H1 (cell line): Measurements from ENCODE around the gene CDC26. TPM values are rescaled to one million over a fixed set of nuclear protein-coding genes. Genes with fewer than 3 reads are reported as not detected.

Experiments used
- CTCF ChIA-PET: fragments of 300-600 bp; sonication (Branson Sonifier 250); formaldehyde crosslinking; loops from one replicate; lab custom pipeline; 2021; ENCODE audit not compliant: partially characterized antibody; lab: Charles Lee
- POLR2A ChIA-PET: fragments of 300-600 bp; sonication (Branson Sonifier 250); formaldehyde crosslinking; loops from one replicate; lab custom pipeline; 2021; ENCODE audit warnings: inconsistent platforms; ENCODE audit not compliant: partially characterized antibody; lab: Charles Lee
- DNase-seq, 2 experiments: peaks; one replicate each; pipeline versions ENCODE4 v3.0.0 to v3.0.0-alpha.2; 2010 to 2022; ENCODE audit warnings: low spot score in 2 of 2, low read depth in 1 of 2, mixed read lengths in 1 of 2
- FAIRE-seq: peaks from 2 replicates; lab custom pipeline; 2011; peaks lifted over from hg19 to GRCh38; lab: Jason Lieb, UNC
- H2AFZ ChIP-seq: 2 replicates; pipeline ENCODE4 v1.8.1; 2012; ENCODE audit warnings: low read length, inconsistent platforms
- H2AK5ac ChIP-seq: 2 replicates; pipeline ENCODE4 v1.6.1; 2013; ENCODE audit warnings: low read depth, low read length
- H2BK120ac ChIP-seq: replicated peaks from 2 replicates; pipeline ENCODE3; 2013; ENCODE audit warnings: low read depth, low read length, inconsistent platforms
- H2BK12ac ChIP-seq: 2 replicates; pipeline ENCODE4 v1.6.1; 2013; ENCODE audit warnings: low read depth, low read length
- H2BK15ac ChIP-seq: 2 replicates; pipeline ENCODE4 v1.6.1; 2013; ENCODE audit warnings: low read length
- H2BK20ac ChIP-seq: 2 replicates; pipeline ENCODE4 v1.6.1; 2013; ENCODE audit warnings: low read length
- H2BK5ac ChIP-seq: 2 replicates; pipeline ENCODE4 v1.6.1; 2013; ENCODE audit warnings: low read depth, low read length
- H3K14ac ChIP-seq: 2 replicates; pipeline ENCODE4 v1.6.1; 2013; ENCODE audit warnings: inconsistent platforms; ENCODE audit not compliant: insufficient read length
- H3K18ac ChIP-seq: 2 replicates; pipeline ENCODE4 v1.6.1; 2013; ENCODE audit warnings: low read length; ENCODE audit errors: extremely low read depth
- H3K23ac ChIP-seq: 2 replicates; pipeline ENCODE4 v1.6.1; 2013; ENCODE audit warnings: inconsistent platforms; ENCODE audit not compliant: insufficient read length
- H3K23me2 ChIP-seq: 2 replicates; pipeline ENCODE4 v1.6.1; 2013; ENCODE audit warnings: low read depth, low read length
- H3K27ac ChIP-seq: 2 replicates; pipeline ENCODE4 v1.6.1; 2011; ENCODE audit warnings: low read depth, low read length, inconsistent platforms
- H3K27me3 ChIP-seq, 4 experiments: replicated peaks in 1 of 4; 1 replicate in 1 of 4; 2 replicates in 3 of 4; pipeline versions ENCODE4 v1.6.1 to v1.8.1; 2011 to 2013; ENCODE audit warnings: low read length in 3 of 4, mild to moderate bottlenecking in 3 of 4, inconsistent platforms in 2 of 4, mixed read lengths in 2 of 4, moderate library complexity in 1 of 4; ENCODE audit not compliant: control insufficient read depth in 3 of 4, insufficient read depth in 3 of 4; ENCODE audit errors: extremely low read depth in 1 of 4
- H3K36me3 ChIP-seq, 4 experiments: 2 replicates each; pipeline versions ENCODE4 v1.6.1 to v1.8.1; 2011 to 2013; ENCODE audit warnings: mild to moderate bottlenecking in 4 of 4, low read length in 3 of 4, moderate library complexity in 2 of 4, control low read depth in 1 of 4, inconsistent platforms in 1 of 4; ENCODE audit not compliant: insufficient read depth in 4 of 4, control insufficient read depth in 2 of 4
- H3K4ac ChIP-seq: replicated peaks from 2 replicates; pipeline ENCODE3; 2013; ENCODE audit warnings: low read length, low read depth, mixed read lengths, inconsistent platforms; ENCODE audit not compliant: insufficient read length
- H3K4me1 ChIP-seq, 4 experiments: replicated peaks in 1 of 4; 1 replicate in 1 of 4; 2 replicates in 3 of 4; pipeline versions ENCODE4 v1.6.1 to v1.8.1; 2011 to 2013; ENCODE audit warnings: low read length in 3 of 4, inconsistent platforms in 2 of 4, mixed read lengths in 1 of 4; ENCODE audit not compliant: insufficient read depth in 4 of 4, control insufficient read depth in 3 of 4
- H3K4me2 ChIP-seq, 2 experiments: 2 replicates each; pipeline versions ENCODE4 v1.6.1 to v1.8.1; 2011 to 2013; ENCODE audit warnings: low read depth in 2 of 2, low read length in 2 of 2, control low read depth in 1 of 2, inconsistent platforms in 1 of 2, mild to moderate bottlenecking in 1 of 2; ENCODE audit not compliant: insufficient read depth in 1 of 2
- H3K4me3 ChIP-seq, 4 experiments: fragments of 200-600, 300-600 bp in 1 of 4; sonication (generic), shearing (Covaris generic), sonication (Bioruptor Twin) in 1 of 4; 2 replicates each; pipeline versions ENCODE4 v1.5.1 to v1.8.1; 2011 to 2016; ENCODE audit warnings: low read length in 4 of 4, low read depth in 3 of 4, control low read depth in 2 of 4, inconsistent platforms in 2 of 4, mild to moderate bottlenecking in 2 of 4, mixed read lengths in 1 of 4, moderate library complexity in 1 of 4; ENCODE audit not compliant: insufficient read depth in 2 of 4; ENCODE audit errors: extremely low read depth in 1 of 4
- H3K56ac ChIP-seq: replicated peaks from 2 replicates; pipeline ENCODE3; 2013; ENCODE audit warnings: low read depth, mild to moderate bottlenecking, mixed read lengths, low read length, inconsistent platforms; ENCODE audit not compliant: insufficient read length
- H3K79me1 ChIP-seq: 2 replicates; pipeline ENCODE4 v1.6.1; 2013; ENCODE audit warnings: low read depth, low read length, control low read depth
- H3K79me2 ChIP-seq, 2 experiments: 2 replicates each; pipeline versions ENCODE4 v1.6.1 to v1.8.1; 2012 to 2013; ENCODE audit warnings: low read length in 2 of 2, mild to moderate bottlenecking in 2 of 2, inconsistent platforms in 1 of 2; ENCODE audit not compliant: insufficient read depth in 2 of 2, control insufficient read depth in 1 of 2
- H3K9ac ChIP-seq, 4 experiments: replicated peaks in 1 of 4; 1 replicate in 1 of 4; 2 replicates in 3 of 4; pipeline versions ENCODE4 v1.6.1 to v1.8.1; 2011 to 2013; ENCODE audit warnings: low read depth in 3 of 4, low read length in 3 of 4, control low read depth in 2 of 4, mild to moderate bottlenecking in 2 of 4, moderate library complexity in 2 of 4, inconsistent platforms in 1 of 4; ENCODE audit errors: extremely low read depth in 1 of 4
- H3K9me3 ChIP-seq, 2 experiments: 2 replicates each; pipeline versions ENCODE4 v1.6.1 to v1.8.1; 2012 to 2013; ENCODE audit warnings: mild to moderate bottlenecking in 2 of 2, moderate library complexity in 2 of 2, control low read depth in 1 of 2, inconsistent platforms in 1 of 2, low read depth in 1 of 2, low read length in 1 of 2, mixed read lengths in 1 of 2; ENCODE audit not compliant: insufficient read depth in 2 of 2
- H4K20me1 ChIP-seq, 2 experiments: replicated peaks in 1 of 2; 2 replicates each; pipeline versions ENCODE3 to v1.8.1; 2011 to 2013; ENCODE audit warnings: inconsistent platforms in 2 of 2, low read length in 2 of 2, mild to moderate bottlenecking in 1 of 2; ENCODE audit not compliant: insufficient read depth in 2 of 2, control insufficient read depth in 1 of 2
- H4K5ac ChIP-seq: 2 replicates; pipeline ENCODE4 v1.6.1; 2013; ENCODE audit warnings: low read length, low read depth, mixed read lengths, inconsistent platforms; ENCODE audit not compliant: insufficient read length
- H4K8ac ChIP-seq: 2 replicates; pipeline ENCODE4 v1.8.0; 2013; ENCODE audit warnings: mild to moderate bottlenecking, moderate library complexity, low read length, inconsistent platforms; ENCODE audit not compliant: insufficient read depth; ENCODE audit errors: extremely low read depth
- H4K91ac ChIP-seq: replicated peaks from 2 replicates; pipeline ENCODE3; 2013; ENCODE audit warnings: low read length, mixed read lengths, inconsistent platforms; ENCODE audit not compliant: insufficient read length
- ASH2L ChIP-seq: fragments of 200-600, 300-600 bp; sonication (generic); IDR thresholded peaks from one replicate; pipeline ENCODE4 v1.7.1; 2017; ENCODE audit warnings: low read length
- BCL11A ChIP-seq, 2 experiments: IDR thresholded peaks; one replicate each; pipeline ENCODE4 v1.6.1; 2011; ENCODE audit warnings: low read depth in 2 of 2, low read length in 2 of 2, mild to moderate bottlenecking in 2 of 2
- CHD1 ChIP-seq: IDR thresholded peaks from 2 replicates; pipeline ENCODE4 v1.6.1; 2012; ENCODE audit warnings: low read depth, low read length, improper control_type of control experiment
- HDAC2 ChIP-seq, 2 experiments: fragments of 300-600 bp in 1 of 2; sonication (generic) in 1 of 2; IDR thresholded peaks; 2 replicates each; pipeline ENCODE4 v1.6.1; 2011 to 2012; ENCODE audit warnings: low read depth in 2 of 2, low read length in 2 of 2, mild to moderate bottlenecking in 2 of 2, moderate library complexity in 2 of 2, borderline replicate concordance in 1 of 2, inconsistent platforms in 1 of 2
- HDAC6 ChIP-seq: IDR thresholded peaks from one replicate; pipeline ENCODE4 v1.7.1; 2012; ENCODE audit warnings: low read depth, mild to moderate bottlenecking, inconsistent platforms, low read length, moderate library complexity
- JUN ChIP-seq: IDR thresholded peaks from 2 replicates; pipeline ENCODE4 v1.6.1; 2011; ENCODE audit warnings: low read depth, mild to moderate bottlenecking, improper control_type of control experiment, low read length
- JUND ChIP-seq: IDR thresholded peaks from 2 replicates; pipeline ENCODE4 v1.6.1; 2011; ENCODE audit warnings: mild to moderate bottlenecking, improper control_type of control experiment, low read length
- KDM4A ChIP-seq: IDR thresholded peaks from one replicate; pipeline ENCODE4 v1.7.1; 2012; ENCODE audit warnings: low read depth, mild to moderate bottlenecking, moderate library complexity, low read length, inconsistent platforms; ENCODE audit not compliant: severe bottlenecking
- SP4 ChIP-seq: IDR thresholded peaks from 2 replicates; pipeline ENCODE4 v1.6.1; 2012; ENCODE audit warnings: low read length, inconsistent platforms
- SUZ12 ChIP-seq: fragments of 200-600 bp; sonication (generic); IDR thresholded peaks from 2 replicates; pipeline ENCODE4 v1.6.1; 2012; ENCODE audit warnings: mild to moderate bottlenecking, inconsistent platforms, low read length, moderate library complexity, mixed read lengths
- TAF7 ChIP-seq: optimal IDR thresholded peaks from 2 replicates; pipeline ENCODE3; 2011; ENCODE audit warnings: low read depth, mild to moderate bottlenecking, inconsistent platforms, low read length, moderate library complexity, borderline replicate concordance
- YY1 ChIP-seq: IDR thresholded peaks from 2 replicates; pipeline ENCODE4 v1.6.1; 2011; ENCODE audit warnings: low read depth, mild to moderate bottlenecking, low read length
- WGBS, 2 experiments: shearing (Covaris generic) in 1 of 2; methylation state at CpG; one replicate each; pipeline versions ENCODE4 v1.1.6 to v1.1.7; 2013 to 2015; ENCODE audit warnings: low lambda C conversion rate in 2 of 2, mixed read lengths in 2 of 2, inconsistent platforms in 1 of 2, low coverage in 1 of 2, missing lambda C conversion rate in 1 of 2; ENCODE audit not compliant: insufficient replicate concordance in 2 of 2, insufficient coverage in 1 of 2, insufficient read length in 1 of 2; ENCODE audit errors: extremely low coverage in 1 of 2, missing lambda C conversion rate in 1 of 2; 5-methylcytosine and 5-hydroxymethylcytosine counted together
- polyA plus RNA-seq, 7 experiments: library from polyadenylated mRNA; depleted of rRNA in 3 of 7; stranded (reverse) in 5 of 7; unstranded in 2 of 7; fragments of >200 nt in 5 of 7; fragments of 200-250 nt in 2 of 7; gene quantifications; 1 replicate in 5 of 7; 2 replicates in 1 of 7; 4 replicates in 1 of 7; pipeline versions ENCODE4 v1.2.1 to v1.2.3, GENCODE V29; 2011 to 2013; ENCODE audit warnings: missing spikeins in 2 of 7, mixed read lengths in 2 of 7
- total RNA-seq: library from RNA; stranded (reverse); fragmentation: NEBNext Ultra II Directional; extraction: Animal tissue kit (Norgen Biotek cat#: 25700); gene quantifications from 2 replicates; pipeline ENCODE4 v1.2.1, GENCODE V29; 2021

Gene CDC26
- total and polyA plus RNA-seq, 2 of the 8 experiments (the other 6 are each of a cell fraction or from before 2014, with no cell fraction given), result 31.5 to 41.9 TPM

DNA sequence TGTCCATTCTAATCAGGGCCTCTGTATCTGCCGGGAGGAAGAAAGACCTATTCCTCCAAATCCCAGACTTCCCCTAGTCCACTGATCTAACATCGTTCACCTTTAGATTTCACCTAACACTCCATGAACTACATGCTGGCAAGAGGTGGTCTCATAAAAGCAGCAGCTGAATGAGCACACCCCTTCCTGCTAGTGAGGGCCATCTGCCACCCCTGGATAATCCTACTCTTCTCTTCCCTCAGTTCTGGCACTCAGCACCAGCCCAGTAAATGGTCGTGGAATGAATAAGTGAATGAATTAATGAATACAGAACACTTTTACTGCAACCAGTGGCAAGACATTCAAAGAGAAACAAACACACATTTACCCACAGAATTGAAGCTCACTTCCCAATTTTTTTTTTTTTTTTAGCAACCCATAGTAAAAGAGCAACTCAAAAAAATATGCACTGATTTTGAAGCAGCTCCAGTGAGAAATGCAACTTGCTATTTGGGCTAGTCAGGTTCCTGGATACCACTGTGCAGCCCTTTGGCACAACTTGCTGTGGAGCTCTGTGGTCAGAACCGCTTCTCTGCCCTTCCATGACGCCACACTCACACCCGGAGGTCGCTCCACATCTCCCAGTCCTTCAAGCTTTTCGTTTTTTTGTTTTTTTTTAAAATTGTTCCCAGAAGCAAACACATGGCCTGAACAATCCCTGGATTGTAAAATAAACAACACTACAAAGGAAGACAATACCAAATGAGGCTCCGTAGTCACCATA lies 21.6 kb upstream of the CDC26 start:
- POLR2A ChIA-PET, result interaction anchor here (0.5 kb wide), 1 partner anchor 9 kb away, joined by 4 read pairs; no protein-coding TSS in a partner anchor
- TF ChIP-seq JUND, result no peak
- TF ChIP-seq HDAC6, result no peak
- no peak for TF ChIP-seq BCL11A (IDR thresholded peaks at IDR 0.05; ENCODE audit: low read depth in 2 of 2, low read length in 2 of 2)
- no peak for TF ChIP-seq HDAC2 (IDR thresholded peaks at IDR 0.05; ENCODE audit: borderline replicate concordance in 1 of 2, low read depth in 2 of 2, low read length in 2 of 2)
- TF ChIP-seq SUZ12, result no peak
- no peak for TF ChIP-seq ASH2L
- no peak for TF ChIP-seq YY1
- no peak for TF ChIP-seq TAF7
- TF ChIP-seq CHD1, result no peak
- TF ChIP-seq SP4, result no peak
- no peak for TF ChIP-seq JUN
- TF ChIP-seq KDM4A, result no peak

More for the DNA sequence above, 21.6 kb upstream of the CDC26 start:
- no peaks in the 10 kb centered on the region for H3K79me2 ChIP-seq
- H3K4me2 ChIP-seq, result no peak overlapping the region
- H3K9ac ChIP-seq, result no peak overlapping the region
- H3K18ac ChIP-seq, result no peak overlapping the region
- H2AK5ac ChIP-seq, result no peak overlapping the region
- CTCF ChIA-PET, result interaction anchor here (0.7 to 1.8 kb wide), 6 partner anchors 12 to 326 kb away, joined by 3 to 6 read pairs (median 4); partner anchors contain the start of gene CDC26
- H4K5ac ChIP-seq, result no peak overlapping the region
- 0 out of 7 replicates have a peak, but pooled peaks cover 0 to 2% (median 0%) of the 10 kb centered on the region in 4 experiments for H3K4me1 ChIP-seq
- no peak overlapping the region for H3K56ac ChIP-seq
- no peak overlapping the region for H2BK20ac ChIP-seq
- H2AFZ ChIP-seq, result no peak overlapping the region
- H2BK15ac ChIP-seq, result no peak overlapping the region
- no peak overlapping the region for H3K23ac ChIP-seq
- H3K23me2 ChIP-seq, result no peaks in the 10 kb centered on the region
- DNase-seq (no peak), FAIRE-seq (no peak)
- no peak overlapping the region for H2BK5ac ChIP-seq
- no peak overlapping the region for H2BK120ac ChIP-seq
- H3K79me1 ChIP-seq, result no peaks in the 10 kb centered on the region
- no peak overlapping the region for H4K91ac ChIP-seq
- no peak overlapping the region for H2BK12ac ChIP-seq
- no peak overlapping the region for H4K8ac ChIP-seq
- no peak overlapping the region for H3K4me3 ChIP-seq
- H3K27me3 ChIP-seq, result peaks cover 0 to 2% (median 0%) of the 10 kb centered on the region in 4 experiments; a peak in 1 of 7 replicates
- H3K4ac ChIP-seq, result no peak overlapping the region
- H3K27ac ChIP-seq, result no peak overlapping the region
- H3K14ac ChIP-seq, result no peak overlapping the region
- WGBS, 2 experiments, result 83% methylated on average over 9 of the region's 9 CpGs; no CpG with 5 or more reads in 1 of the 2 experiments
- no peaks in the 10 kb centered on the region for H3K9me3 ChIP-seq
- peaks cover 0 to 3% of the 10 kb centered on the region in 2 experiments for H4K20me1 ChIP-seq
- peaks cover 0 to 16% (median 12%) of the 10 kb centered on the region in 4 experiments; a peak in 5 of 8 replicates for H3K36me3 ChIP-seq
